ENCODE results near the gene HSPA6. TPM values are rescaled to one million over a fixed set of nuclear protein-coding genes. Genes with fewer than 3 reads are reported as not detected.
"Not testable (repeated sequence)": the region's sequence is repeated elsewhere in the genome, so short reads cannot be mapped to it uniquely, and the experiment has no call there.

HSPA6 gene
- total RNA-seq, 2 experiments from 2014 or later: 0.75 to 0.95 TPM

DNA sequence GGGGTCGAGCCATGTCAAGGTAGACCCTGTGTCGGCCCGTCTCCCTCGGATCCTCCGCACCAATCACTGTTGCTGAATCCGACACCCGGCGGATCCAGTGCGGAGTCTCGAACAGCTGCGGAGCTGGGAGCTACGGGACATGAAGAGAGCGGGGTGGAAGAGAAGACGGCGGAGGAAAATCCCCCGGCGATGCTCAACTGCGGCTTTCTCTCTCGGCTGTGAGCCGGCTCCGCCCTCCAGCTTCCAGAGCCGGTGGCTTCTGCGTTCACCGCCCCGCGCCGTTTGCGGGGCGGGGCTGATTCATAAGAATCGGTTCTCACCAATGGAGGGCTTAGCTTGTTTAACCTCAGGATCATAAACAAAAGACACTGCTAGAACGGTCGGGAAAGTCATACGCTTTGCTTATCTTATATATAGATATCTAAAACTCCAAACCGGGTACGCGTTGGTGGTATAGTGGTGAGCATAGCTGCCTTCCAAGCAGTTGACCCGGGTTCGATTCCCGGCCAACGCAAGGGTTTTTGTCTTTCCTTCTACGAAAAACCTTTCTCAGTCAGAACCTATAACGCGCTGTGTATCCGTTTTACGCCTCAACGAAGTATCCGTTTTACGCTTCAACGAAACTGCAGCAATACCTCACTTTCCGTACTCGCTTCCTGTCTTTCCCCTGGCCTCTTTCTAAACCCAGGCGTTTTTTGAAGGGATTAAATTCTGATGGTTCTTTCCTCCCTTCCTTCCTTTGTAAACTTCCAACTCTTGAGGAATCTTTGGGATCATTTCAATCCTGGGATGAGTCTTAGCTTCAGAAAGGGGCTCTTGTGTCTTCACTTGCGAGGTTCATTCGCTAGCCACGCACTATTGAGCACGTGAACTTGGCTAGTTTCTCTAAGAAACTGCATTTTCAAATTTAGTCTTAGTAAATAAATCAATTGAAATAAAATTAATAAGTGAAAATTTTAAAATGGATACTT is 6.6 kb downstream of the HSPA6 start:
- POLR2A ChIA-PET: not testable (repeated sequence)
- CTCF ChIA-PET: interaction anchor here (1.7 kb wide), 1 partner anchor 210 kb away, joined by 5 read pairs; no protein-coding TSS in a partner anchor

GRCh38 chr1:161531986-161532643 is 7.8 kb downstream of the HSPA6 start:
- CTCF ChIA-PET: interaction anchor here (1.0 to 1.7 kb wide), 2 partner anchors 209 to 211 kb away, joined by 3 to 5 read pairs; no protein-coding TSS in a partner anchor
- POLR2A ChIA-PET: no interaction called here

GRCh38 chr1:161532644-161533567 is 8.6 kb downstream of the HSPA6 start:
- POLR2A ChIA-PET: not testable (repeated sequence)
- CTCF ChIA-PET: interaction anchor here (1.0 to 1.7 kb wide), 2 partner anchors 208 to 210 kb away, joined by 3 to 5 read pairs; no protein-coding TSS in a partner anchor

GRCh38 chr1:161537068-161537669 is 12.8 kb downstream of the HSPA6 start:
- CTCF ChIA-PET: not testable (repeated sequence)

DNA sequence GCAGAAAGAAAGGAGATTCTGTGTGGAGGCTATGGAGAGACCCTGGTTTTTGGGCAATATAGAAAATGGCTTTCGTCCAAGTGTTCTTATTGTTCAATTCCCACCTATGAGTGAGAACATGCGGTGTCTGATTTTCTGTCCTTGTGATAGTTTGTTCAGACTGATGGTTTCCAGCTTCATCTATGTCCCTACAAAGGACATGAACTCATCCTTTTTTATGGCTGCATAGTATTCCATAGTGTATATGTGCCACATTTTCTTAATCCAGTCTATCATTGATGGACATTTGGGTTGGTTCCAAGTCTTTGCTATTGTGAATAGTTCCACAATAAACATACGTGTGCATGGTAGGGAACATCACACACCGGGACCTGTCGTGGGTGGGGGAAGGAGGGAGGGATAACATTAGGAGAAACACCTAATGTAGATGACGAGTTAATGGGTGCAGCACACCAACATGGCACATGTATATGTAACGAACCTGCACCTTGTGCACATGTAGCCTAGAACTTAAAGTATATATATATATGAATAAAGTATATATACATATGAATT is 14.7 kb downstream of the HSPA6 start:
- POLR2A ChIA-PET: interaction anchor here (0.7 kb wide), 1 partner anchor 1713 kb away, joined by 4 read pairs; no protein-coding TSS in a partner anchor
- CTCF ChIA-PET: not testable (repeated sequence)

More at GRCh38 chr1:161537068-161537669, 12.8 kb downstream of the HSPA6 start:
- POLR2A ChIA-PET: not testable (repeated sequence)

GRCh38 chr1:161539731-161540569 is 15.6 kb downstream of the HSPA6 start:
- CTCF ChIA-PET: not testable (repeated sequence)
- POLR2A ChIA-PET: interaction anchor here (0.7 kb wide), 1 partner anchor 1714 kb away, joined by 4 read pairs; no protein-coding TSS in a partner anchor

DNA sequence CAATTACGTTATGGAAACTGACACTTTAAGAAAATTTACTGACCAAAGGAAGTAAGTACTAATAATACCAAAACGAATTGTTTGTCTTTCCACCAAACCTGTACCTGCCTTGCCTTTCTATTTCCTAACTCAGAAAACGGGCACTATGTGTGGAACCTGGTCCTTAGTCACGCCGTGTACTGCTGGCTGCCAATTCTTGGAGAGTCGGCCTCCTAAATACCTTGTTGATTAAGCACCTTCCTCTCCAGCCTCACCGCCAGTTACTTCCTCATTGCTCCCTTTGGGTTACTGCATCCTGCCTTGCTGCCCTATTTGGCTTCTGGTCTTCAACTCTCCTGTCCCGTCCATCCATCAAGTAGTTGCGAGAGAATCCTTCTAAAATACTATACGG is 16.2 kb downstream of the HSPA6 start:
- POLR2A ChIA-PET, CTCF ChIA-PET: not testable (repeated sequence)

DNA sequence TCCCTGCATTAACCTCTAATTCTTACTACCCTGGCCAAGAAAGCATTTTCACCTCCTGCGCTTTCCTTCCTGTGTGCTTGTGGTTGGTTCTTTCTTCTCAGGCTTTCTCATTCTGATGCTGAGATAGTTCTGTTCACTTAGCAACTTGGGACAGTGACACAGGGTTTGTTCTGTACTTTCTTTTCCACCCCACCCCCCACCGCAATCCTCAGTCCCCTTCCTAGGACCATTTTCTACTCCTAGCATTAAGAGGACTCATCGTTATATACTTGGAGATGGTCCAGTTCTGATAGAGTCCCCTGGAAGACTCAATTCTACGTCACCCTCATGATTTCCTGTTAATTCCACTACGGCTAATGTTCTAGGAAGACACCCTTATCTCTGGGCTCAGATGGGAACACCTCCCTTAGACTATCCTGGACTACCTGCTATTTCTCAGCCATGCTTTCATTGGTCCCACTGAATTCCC is 17.8 kb downstream of the HSPA6 start:
- CTCF ChIA-PET: interaction anchor here (0.9 kb wide), 1 partner anchor 197 kb away, joined by 3 read pairs; no protein-coding TSS in a partner anchor
- POLR2A ChIA-PET: not testable (repeated sequence)

DNA sequence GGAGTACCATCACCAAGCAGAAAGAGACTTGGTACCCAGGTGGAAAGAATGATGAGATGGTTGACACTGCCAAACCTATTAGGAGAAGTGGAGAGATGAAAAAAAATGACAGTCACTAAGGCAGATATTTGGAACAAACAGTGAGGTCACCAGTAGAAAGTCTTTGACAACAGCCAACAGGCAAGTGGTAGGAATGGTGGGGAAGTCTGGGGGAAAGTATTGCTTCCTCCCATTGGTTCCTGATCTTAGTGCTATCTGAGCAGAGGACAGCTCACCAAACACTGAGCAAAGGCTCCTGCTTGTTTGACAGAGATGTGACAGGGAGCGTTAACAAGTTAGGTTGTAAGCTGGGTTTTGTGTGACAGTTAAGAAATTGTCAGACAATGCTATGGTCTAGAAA is 18.8 kb downstream of the HSPA6 start:
- POLR2A ChIA-PET, CTCF ChIA-PET: not testable (repeated sequence)

GRCh38 chr1:161545005-161545731 is 20.8 kb downstream of the HSPA6 start:
- CTCF ChIA-PET, POLR2A ChIA-PET: not testable (repeated sequence)

GRCh38 chr1:161547995-161548741 is 23.8 kb downstream of the HSPA6 start:
- CTCF ChIA-PET, POLR2A ChIA-PET: not testable (repeated sequence)

DNA sequence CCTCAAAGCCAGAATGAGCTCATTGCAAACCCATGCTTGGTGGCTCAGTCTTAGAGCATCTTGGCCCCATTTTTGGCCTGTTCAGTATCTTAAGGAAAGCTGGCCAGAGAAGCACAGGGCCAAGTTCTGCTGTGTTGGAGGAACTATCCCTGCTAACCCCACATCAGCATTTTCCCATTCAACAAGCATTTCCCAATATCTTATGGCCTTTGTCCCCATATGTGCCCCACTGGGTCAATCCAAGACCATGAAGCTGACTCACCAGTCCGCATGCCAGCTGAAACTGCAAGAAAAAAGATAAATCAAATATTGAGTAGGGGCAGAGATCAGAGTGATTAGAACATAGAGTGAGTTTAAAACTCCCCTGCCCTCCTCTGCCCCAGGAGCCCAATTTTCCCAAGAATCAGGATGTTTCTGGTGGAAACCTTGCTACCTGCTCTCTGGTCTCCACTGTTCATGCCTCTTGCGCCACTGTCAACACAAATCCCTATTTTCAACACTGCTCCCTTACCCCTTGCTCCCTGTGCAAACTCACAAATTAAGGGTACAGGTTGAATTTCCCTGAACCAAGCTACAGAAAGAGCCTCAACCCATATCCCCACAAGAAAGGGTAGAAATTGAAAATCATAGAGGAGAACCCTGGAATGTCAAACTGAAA is 24.5 kb downstream of the HSPA6 start:
- CTCF ChIA-PET, POLR2A ChIA-PET: not testable (repeated sequence)

GRCh38 chr1:161549652-161550051 is 25.3 kb downstream of the HSPA6 start, which contains the start of gene FCGR3A:
FCGR3A (minus strand) TSS chr1:161549818; CDS start chr1:161549736, 82 bp downstream.
- POLR2A ChIA-PET: no interaction called here
- CTCF ChIA-PET: no interaction called here

DNA sequence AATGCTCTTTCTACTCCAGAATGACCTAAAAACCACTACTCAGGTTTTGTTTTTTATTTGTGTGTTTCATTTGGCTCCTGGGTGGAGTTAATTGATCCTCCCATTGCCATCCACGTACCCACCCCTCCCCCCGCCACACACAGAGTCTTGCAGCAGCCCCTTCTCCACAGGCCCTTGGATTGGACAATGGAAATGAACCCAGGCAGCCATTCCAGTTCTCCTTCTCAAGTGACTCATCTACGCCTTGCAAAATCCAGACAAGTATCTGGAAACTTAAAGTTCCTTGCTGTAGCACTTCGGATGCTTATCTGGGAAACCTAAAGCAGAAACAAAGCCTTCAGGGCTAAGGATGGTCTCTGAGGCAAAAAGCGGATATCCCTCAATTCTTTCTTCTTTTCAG is 26.6 kb downstream of the HSPA6 start:
- CTCF ChIA-PET, POLR2A ChIA-PET: not testable (repeated sequence)

DNA sequence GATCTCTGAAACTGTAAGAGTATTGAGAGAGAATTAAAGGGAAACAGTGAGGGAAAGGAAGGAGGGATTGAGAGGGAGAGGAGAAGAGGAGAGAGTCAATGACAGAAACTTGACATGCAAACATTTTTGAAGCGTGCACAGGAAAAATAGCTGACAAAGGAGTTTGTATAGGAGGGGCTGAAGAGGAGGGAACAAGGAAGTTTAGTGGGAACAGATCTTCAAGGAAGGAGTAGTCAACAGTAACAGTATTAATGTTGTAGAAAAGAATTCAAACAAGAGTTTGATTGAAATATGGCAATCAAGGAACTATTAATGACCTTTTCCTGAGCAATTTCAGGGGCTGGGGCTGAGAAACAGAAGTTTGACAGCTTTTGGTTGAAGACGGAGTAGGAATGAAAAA is 29.3 kb downstream of the HSPA6 start:
- POLR2A ChIA-PET, CTCF ChIA-PET: not testable (repeated sequence)

DNA sequence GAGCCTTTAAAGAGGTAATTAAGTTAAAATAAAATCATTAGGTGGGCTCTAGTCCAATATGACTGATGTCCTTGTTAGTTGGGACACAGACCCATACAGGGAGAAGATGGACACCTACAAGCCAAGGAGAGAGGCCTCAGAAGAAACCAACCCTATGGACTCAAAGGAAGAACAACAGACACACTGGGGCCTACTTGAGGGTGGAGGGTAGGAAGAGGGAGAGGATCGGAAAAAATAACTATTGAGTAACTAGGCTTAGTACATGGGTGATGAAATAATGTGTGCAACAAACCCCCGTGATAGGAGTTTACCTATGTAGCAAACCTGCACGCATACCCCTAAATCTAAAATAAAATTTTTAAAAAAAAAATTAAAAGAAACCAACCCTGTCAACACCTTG is 30.0 kb downstream of the HSPA6 start:
- CTCF ChIA-PET, POLR2A ChIA-PET: not testable (repeated sequence)

All from activated CD8-positive, alpha-beta memory T cell treated with anti-CD3 and anti-CD28 coated beads for 36 hours (primary cell).